H9 (cell line): ENCODE measurements around the gene ATP6V1C2. TPM values are rescaled to one million over a fixed set of nuclear protein-coding genes. Genes with fewer than 3 reads are reported as not detected.

Experiments used
- DNase-seq: peaks from one replicate; pipeline ENCODE4 v3.0.0-alpha.2; 2017
- H2AFZ ChIP-seq: one replicate; pipeline ENCODE4 v1.6.1; 2013; ENCODE audit warnings: mild to moderate bottlenecking, low read length, control low read depth, moderate library complexity
- H2AK5ac ChIP-seq: 2 replicates; pipeline ENCODE4 v1.6.1; 2013; ENCODE audit warnings: low read length, control low read depth, mixed read lengths; ENCODE audit not compliant: insufficient read length
- H2BK120ac ChIP-seq: one replicate; pipeline ENCODE4 v1.6.1; 2013; ENCODE audit warnings: low read depth, mild to moderate bottlenecking, low read length, control low read depth, inconsistent platforms; ENCODE audit not compliant: poor library complexity, severe bottlenecking
- H2BK12ac ChIP-seq: 2 replicates; pipeline ENCODE4 v1.6.1; 2013; ENCODE audit warnings: low read length, control low read depth, mixed read lengths, low read depth; ENCODE audit not compliant: insufficient read length
- H2BK15ac ChIP-seq: 2 replicates; pipeline ENCODE4 v1.6.1; 2013; ENCODE audit warnings: low read depth, low read length, control low read depth
- H2BK20ac ChIP-seq: one replicate; pipeline ENCODE4 v1.6.1; 2013; ENCODE audit warnings: low read depth, mild to moderate bottlenecking, low read length, control low read depth, inconsistent platforms; ENCODE audit not compliant: poor library complexity, severe bottlenecking
- H2BK5ac ChIP-seq: 2 replicates; pipeline ENCODE4 v1.6.1; 2013; ENCODE audit warnings: low read length, control low read depth, mixed read lengths; ENCODE audit not compliant: insufficient read length
- H3K14ac ChIP-seq: 2 replicates; pipeline ENCODE4 v1.6.1; 2013; ENCODE audit warnings: low read length, control low read depth; ENCODE audit not compliant: insufficient read depth
- H3K18ac ChIP-seq: 2 replicates; pipeline ENCODE4 v1.6.1; 2013; ENCODE audit warnings: low read depth, mild to moderate bottlenecking, mixed read lengths, low read length, control low read depth; ENCODE audit not compliant: insufficient read length
- H3K23ac ChIP-seq: 2 replicates; pipeline ENCODE4 v1.6.1; 2013; ENCODE audit warnings: low read length, control low read depth, mixed read lengths, low read depth; ENCODE audit not compliant: insufficient read length
- H3K23me2 ChIP-seq: 2 replicates; pipeline ENCODE4 v1.6.1; 2013; ENCODE audit warnings: low read depth, mild to moderate bottlenecking, mixed read lengths, low read length, control low read depth; ENCODE audit not compliant: insufficient read length, poor library complexity, severe bottlenecking
- H3K27ac ChIP-seq: 2 replicates; pipeline ENCODE4 v1.5.1; 2013; ENCODE audit warnings: low read length, control low read depth, mixed read lengths, low read depth; ENCODE audit not compliant: insufficient read length
- H3K27me3 ChIP-seq: 2 replicates; pipeline ENCODE4 v1.6.1; 2013; ENCODE audit warnings: low read length, control low read depth, inconsistent platforms; ENCODE audit not compliant: insufficient read depth
- H3K4ac ChIP-seq: 2 replicates; pipeline ENCODE4 v1.6.1; 2013; ENCODE audit warnings: low read depth, mild to moderate bottlenecking, control low read depth, inconsistent platforms, low read length, moderate library complexity
- H3K4me1 ChIP-seq: 2 replicates; pipeline ENCODE4 v1.6.1; 2013; ENCODE audit warnings: low read length, control low read depth, inconsistent platforms; ENCODE audit not compliant: insufficient read depth
- H3K4me2 ChIP-seq: 2 replicates; pipeline ENCODE4 v1.6.1; 2013; ENCODE audit warnings: low read length, control low read depth, mixed read lengths; ENCODE audit not compliant: insufficient read length, insufficient read depth
- H3K56ac ChIP-seq: 2 replicates; pipeline ENCODE4 v1.6.1; 2013; ENCODE audit warnings: low read depth, mild to moderate bottlenecking, mixed read lengths, low read length, control low read depth; ENCODE audit not compliant: insufficient read length
- H3K79me1 ChIP-seq: 2 replicates; pipeline ENCODE4 v1.6.1; 2013; ENCODE audit warnings: low read depth, mild to moderate bottlenecking, moderate library complexity, low read length, control low read depth, inconsistent platforms; ENCODE audit not compliant: insufficient read depth, poor library complexity, severe bottlenecking
- H3K79me2 ChIP-seq: 2 replicates; pipeline ENCODE4 v1.6.1; 2013; ENCODE audit warnings: low read length, control low read depth, inconsistent platforms; ENCODE audit not compliant: insufficient read depth
- H3K9ac ChIP-seq: 2 replicates; pipeline ENCODE4 v1.6.1; 2013; ENCODE audit warnings: low read length, control low read depth, mixed read lengths; ENCODE audit not compliant: insufficient read length; ENCODE audit errors: extremely low read depth
- H3K9me3 ChIP-seq: one replicate; pipeline ENCODE4 v1.6.1; 2013; ENCODE audit warnings: low read depth, low read length, inconsistent platforms; ENCODE audit not compliant: control insufficient read depth
- H3T11ph ChIP-seq: one replicate; pipeline ENCODE4 v1.6.1; 2013; ENCODE audit warnings: mild to moderate bottlenecking, low read length, control low read depth, inconsistent platforms
- H4K20me1 ChIP-seq: one replicate; pipeline ENCODE4 v1.6.1; 2013; ENCODE audit not compliant: control insufficient read depth, insufficient read length, insufficient read depth
- H4K5ac ChIP-seq: 2 replicates; pipeline ENCODE4 v1.6.1; 2013; ENCODE audit warnings: low read depth, mild to moderate bottlenecking, mixed read lengths, low read length, control low read depth; ENCODE audit not compliant: insufficient read length
- H4K8ac ChIP-seq: replicated peaks from 2 replicates; pipeline ENCODE4 v1.6.1; 2013; ENCODE audit warnings: low read length, control low read depth, mixed read lengths, low read depth; ENCODE audit not compliant: insufficient read length
- H4K91ac ChIP-seq: 2 replicates; pipeline ENCODE4 v1.6.1; 2013; ENCODE audit warnings: low read depth, mild to moderate bottlenecking, moderate library complexity, mixed read lengths, low read length, control low read depth; ENCODE audit not compliant: insufficient read length
- H3K27ac Mint-ChIP-seq, 3 experiments: 2 replicates in 2 of 3; 3 replicates in 1 of 3; pipeline ENCODE4 v1.8.0; 2020 to 2021; ENCODE audit warnings: mixed read lengths in 3 of 3, mild to moderate bottlenecking in 1 of 3, moderate library complexity in 1 of 3
- H3K27me3 Mint-ChIP-seq: 2 replicates; pipeline ENCODE4 v1.8.0; 2021; ENCODE audit warnings: low read depth, mild to moderate bottlenecking, moderate library complexity, mixed read lengths
- H3K36me3 Mint-ChIP-seq, 3 experiments: 2 replicates in 2 of 3; 3 replicates in 1 of 3; pipeline ENCODE4 v1.8.0; 2020 to 2021; ENCODE audit warnings: low read depth in 3 of 3, mixed read lengths in 3 of 3; ENCODE audit not compliant: insufficient read depth in 1 of 3
- H3K4me1 Mint-ChIP-seq, 2 experiments: 2 replicates each; pipeline ENCODE4 v1.8.0; 2020; ENCODE audit warnings: mixed read lengths in 2 of 2
- H3K4me3 Mint-ChIP-seq, 2 experiments: 2 replicates in 1 of 2; 3 replicates in 1 of 2; pipeline ENCODE4 v1.8.0; 2020 to 2021; ENCODE audit warnings: mild to moderate bottlenecking in 2 of 2, mixed read lengths in 2 of 2, moderate library complexity in 1 of 2
- H3K9me3 Mint-ChIP-seq, 2 experiments: 2 replicates in 1 of 2; 3 replicates in 1 of 2; pipeline ENCODE4 v1.8.0; 2020; ENCODE audit warnings: mild to moderate bottlenecking in 2 of 2, mixed read lengths in 2 of 2, moderate library complexity in 1 of 2
- CTCF ChIP-seq: fragments of 200-600 bp; sonication (generic); conservative IDR thresholded peaks from 3 replicates; pipeline ENCODE4 v1.8.0; 2021; ENCODE audit warnings: antibody characterized with exemption, mild to moderate bottlenecking
- whole genome bisulfite sequencing: extraction: QIAGEN DNeasy Blood & Tissue Kit; methylation state at CpG from one replicate; pipeline ENCODE4 v1.1.7; 2013; ENCODE audit warnings: missing lambda C conversion rate, low lambda C conversion rate, mixed read lengths; ENCODE audit not compliant: insufficient read length; ENCODE audit errors: extremely low coverage; 5-methylcytosine and 5-hydroxymethylcytosine counted together
- total RNA-seq: library from RNA; stranded (reverse); gene quantifications from 2 replicates; pipeline ENCODE4 v1.2.1, GENCODE V29; 2021

The ATP6V1C2 gene
- total RNA-seq, 1 experiment from 2014 or later = 1.2 TPM

DNA sequence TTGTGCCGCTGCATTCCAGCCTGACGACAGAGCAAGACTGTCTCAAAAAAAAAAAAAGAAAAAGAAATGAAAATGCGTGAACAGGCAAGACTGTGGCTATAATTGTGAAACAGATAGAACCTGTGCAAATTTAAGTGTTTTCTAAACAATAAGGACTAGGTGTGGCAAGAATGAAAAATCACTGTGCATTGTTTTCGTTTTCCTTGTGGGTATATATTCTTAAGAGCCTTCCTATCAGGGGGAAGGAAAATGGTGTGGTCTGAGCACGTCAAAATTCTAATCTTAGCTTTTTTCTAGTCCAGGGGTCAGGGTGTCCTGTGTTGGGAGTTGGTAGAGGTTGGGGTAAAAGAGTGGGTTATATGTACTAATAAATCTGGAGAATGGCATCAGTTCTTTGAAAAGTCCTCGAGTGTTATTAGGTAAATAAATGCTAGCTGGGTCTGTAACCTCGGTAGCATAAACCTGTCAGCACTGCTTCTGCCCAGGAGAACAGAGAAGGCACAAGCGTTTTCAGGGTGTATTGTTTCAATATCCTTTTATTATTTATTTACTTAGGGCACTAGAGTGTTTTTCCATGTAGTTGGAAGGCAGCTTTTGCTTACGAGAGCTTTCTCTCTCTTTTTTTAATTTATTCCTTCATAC lies 11.6 kb downstream of the ATP6V1C2 start:
- H3K23me2 ChIP-seq = no peaks in the 10 kb centered on the region
- no peaks in the 10 kb centered on the region for H3K27me3 ChIP-seq
- H2BK12ac ChIP-seq = no peak overlapping the region
- no peak overlapping the region for H3K14ac ChIP-seq
- H2AFZ ChIP-seq = no peak overlapping the region
- no peak overlapping the region for H3K56ac ChIP-seq
- no peak overlapping the region for H3T11ph ChIP-seq
- H3K4ac ChIP-seq = no peak overlapping the region
- H3K27ac ChIP-seq = no peak overlapping the region
- no peak overlapping the region for H3K4me2 ChIP-seq
- H4K5ac ChIP-seq = no peak overlapping the region
- no peaks in the 10 kb centered on the region; a peak in 1 of 5 replicates for H3K9me3 Mint-ChIP-seq
- no peak for TF ChIP-seq CTCF
- H3K27ac Mint-ChIP-seq = no peak overlapping the region
- no peak for DNase-seq
- WGBS = no CpG with 5 or more reads among the region's 9 CpGs
- no peak overlapping the region for H2BK5ac ChIP-seq
- H2BK120ac ChIP-seq = no peak overlapping the region
- H2AK5ac ChIP-seq = no peak overlapping the region
- H3K4me1 ChIP-seq = no peaks in the 10 kb centered on the region
- no peak overlapping the region for H3K9ac ChIP-seq
- no peaks in the 10 kb centered on the region for H3K79me1 ChIP-seq
- no peaks in the 10 kb centered on the region for H3K79me2 ChIP-seq
- no peaks in the 10 kb centered on the region for H4K20me1 ChIP-seq
- no peak overlapping the region for H2BK15ac ChIP-seq
- H3K18ac ChIP-seq = no peak overlapping the region
- H3K23ac ChIP-seq = no peak overlapping the region
- no peaks in the 10 kb centered on the region for H3K9me3 ChIP-seq
- 0 out of 4 replicates have a peak, but pooled peaks cover 0 to 3% of the 10 kb centered on the region in 2 experiments for H3K4me1 Mint-ChIP-seq
- no peak overlapping the region for H4K8ac ChIP-seq
- H2BK20ac ChIP-seq = no peak overlapping the region
- H3K4me3 Mint-ChIP-seq = no peak overlapping the region
- H4K91ac ChIP-seq = no peak overlapping the region
- H3K36me3 Mint-ChIP-seq = no peaks in the 10 kb centered on the region
- H3K27me3 Mint-ChIP-seq = peaks cover 3% of the 10 kb centered on the region
